HK-2 (cell line): Measurements from ENCODE around the gene MIS18A.

Source experiments
- DNase-seq: peaks from one replicate; pipeline ENCODE4 v3.0.0-alpha.2; 2018; ENCODE audit not compliant: unreplicated experiment

Gene MIS18A

GRCh38 chr21:32253215-32253641 is 25.6 kb downstream of the MIS18A start:
- DNase-seq = no peak

- no peak for DNase-seq
Observed at GRCh38 chr21:32252136-32252535, 26.7 kb downstream of the MIS18A start.

- no peak for DNase-seq
Observed at GRCh38 chr21:32249511-32250280, 29.2 kb downstream of the MIS18A start.

GRCh38 chr21:32248571-32249461 is 30.0 kb downstream of the MIS18A start:
- no peak for DNase-seq

GRCh38 chr21:32246571-32247140 is 32.2 kb downstream of the MIS18A start:
- DNase-seq = no peak

- no peak for DNase-seq
Observed at GRCh38 chr21:32245971-32246370, 32.9 kb downstream of the MIS18A start.

- no peak for DNase-seq
Observed at GRCh38 chr21:32240851-32241687, 37.8 kb downstream of the MIS18A start.

- no peak for DNase-seq
Observed at GRCh38 chr21:32239551-32239950, 39.3 kb downstream of the MIS18A start.

GRCh38 chr21:32238063-32238462 is 40.8 kb downstream of the MIS18A start:
- no peak for DNase-seq

GRCh38 chr21:32237021-32237420 is 41.8 kb downstream of the MIS18A start:
- no peak for DNase-seq

GRCh38 chr21:32233722-32234301 is 45.0 kb downstream of the MIS18A start:
- no peak for DNase-seq

GRCh38 chr21:32233055-32233546 is 45.7 kb downstream of the MIS18A start:
- no peak for DNase-seq

- no peak for DNase-seq
Observed at GRCh38 chr21:32226444-32226843, 52.4 kb downstream of the MIS18A start.
